Panc1 (cell line): ENCODE data around the gene EPB41L5. TPM values are rescaled to one million over a fixed set of nuclear protein-coding genes. Genes with fewer than 3 reads are reported as not detected.
"Not testable (repeated sequence)": the region's sequence is repeated elsewhere in the genome, so short reads cannot be mapped to it uniquely, and the experiment has no call there.

ENCODE experiments used
- ATAC-seq: fragments of 200-7000 bp; cut with Tn5 transposase; 2 replicates; pipeline ENCODE4 v1.9.1; 2020; ENCODE audit warnings: mild to moderate bottlenecking, moderate library complexity
- BruUV-seq: library from RNA; stranded (reverse); fragments of 400-500 nt; replicated peaks from 2 replicates; lab custom pipeline; 2021; lab: Mats Ljungman, UMichigan
- CTCF ChIA-PET: fragments of 300-600 bp; sonication (Branson Sonifier 250); formaldehyde crosslinking; loops from one replicate; lab custom pipeline; 2022; ENCODE audit warnings: antibody characterized with exemption; lab: Charles Lee
- POLR2A ChIA-PET: fragments of 300-600 bp; sonication (Branson Sonifier 250); formaldehyde crosslinking; loops from one replicate; lab custom pipeline; 2022; ENCODE audit warnings: antibody characterized with exemption; lab: Charles Lee
- DNase-seq: peaks from one replicate; pipeline ENCODE4 v3.0.0-alpha.2; 2010; ENCODE audit warnings: low read depth, low spot score
- H3K27ac ChIP-seq: 2 replicates; pipeline ENCODE4 v1.5.1; 2011; ENCODE audit warnings: mild to moderate bottlenecking, low read length, inconsistent platforms
- H3K27me3 ChIP-seq: fragments of 200-500 bp; sonication (Bioruptor generic); 2 replicates; pipeline ENCODE4 v1.6.0; 2014; ENCODE audit warnings: low read length, inconsistent platforms; ENCODE audit not compliant: control insufficient read depth, insufficient read depth
- H3K36me3 ChIP-seq: fragments of 200-500 bp; sonication (Bioruptor generic); 2 replicates; pipeline ENCODE4 v1.5.1; 2014; ENCODE audit warnings: inconsistent platforms, mild to moderate bottlenecking, low read length, moderate library complexity; ENCODE audit not compliant: control insufficient read depth, insufficient read depth
- H3K4me1 ChIP-seq: 2 replicates; pipeline ENCODE4 v1.5.1; 2011; ENCODE audit warnings: inconsistent platforms, mild to moderate bottlenecking, low read length, moderate library complexity; ENCODE audit not compliant: control insufficient read depth, insufficient read depth
- H3K4me3 ChIP-seq, 2 experiments: 2 replicates each; pipeline ENCODE4 v1.5.1; 2011 to 2012; ENCODE audit warnings: low read depth in 2 of 2, low read length in 2 of 2, mild to moderate bottlenecking in 2 of 2, inconsistent platforms in 1 of 2, moderate library complexity in 1 of 2
- H3K9me3 ChIP-seq: fragments of 200-500 bp; sonication (Bioruptor generic); 2 replicates; pipeline ENCODE4 v1.5.1; 2014; ENCODE audit warnings: low read depth, mild to moderate bottlenecking, inconsistent platforms, low read length, moderate library complexity; ENCODE audit not compliant: control insufficient read depth, insufficient read depth
- CTCF ChIP-seq: fragments of 450-650 bp; IDR thresholded peaks from 2 replicates; pipeline ENCODE4 v1.5.1; 2017; ENCODE audit warnings: mild to moderate bottlenecking
- POLR2AphosphoS5 ChIP-seq: IDR thresholded peaks from 2 replicates; pipeline ENCODE4 v1.6.1; 2012; ENCODE audit warnings: mild to moderate bottlenecking, low read depth, low read length, moderate library complexity
- SIN3A ChIP-seq: IDR thresholded peaks from 2 replicates; pipeline ENCODE4 v1.6.1; 2012; ENCODE audit warnings: low read depth, mild to moderate bottlenecking, low read length, moderate library complexity, borderline replicate concordance; ENCODE audit not compliant: insufficient read depth
- TCF7L2 ChIP-seq: IDR thresholded peaks from 2 replicates; pipeline ENCODE4 v1.6.1; 2011; ENCODE audit warnings: mild to moderate bottlenecking, low read depth, low read length, inconsistent platforms
- in situ Hi-C: cut with HindIII; loops from 2 replicates; pipeline ENCODE4 v1.10.0; 2016; ENCODE audit warnings: low sequenced_read_pairs, low pct_unique_long_range_greater_than_20kb
- intact Hi-C: fragments of 100-400 bp; cut with micrococcal nuclease; formaldehyde crosslinking; loops from one replicate; pipeline ENCODE4 v1.10.0; 2022; ENCODE audit not compliant: unreplicated experiment
- total RNA-seq: library from RNA; stranded (reverse); gene quantifications from one replicate; pipeline ENCODE4 v1.2.1, GENCODE V29; 2021; ENCODE audit not compliant: unreplicated experiment
- TF ChIP-seq, protein P1 (sequence below), 2 experiments: IDR thresholded peaks; 2 replicates each; pipeline ENCODE4 v1.6.1; 2011 to 2012; ENCODE audit warnings: low read depth in 2 of 2, control low read depth in 1 of 2, low read length in 1 of 2, mild to moderate bottlenecking in 1 of 2, moderate library complexity in 1 of 2; ENCODE audit not compliant: insufficient read depth in 1 of 2

The EPB41L5 gene
- total RNA-seq, 1 experiment from 2014 or later, result 42.2 TPM

DNA sequence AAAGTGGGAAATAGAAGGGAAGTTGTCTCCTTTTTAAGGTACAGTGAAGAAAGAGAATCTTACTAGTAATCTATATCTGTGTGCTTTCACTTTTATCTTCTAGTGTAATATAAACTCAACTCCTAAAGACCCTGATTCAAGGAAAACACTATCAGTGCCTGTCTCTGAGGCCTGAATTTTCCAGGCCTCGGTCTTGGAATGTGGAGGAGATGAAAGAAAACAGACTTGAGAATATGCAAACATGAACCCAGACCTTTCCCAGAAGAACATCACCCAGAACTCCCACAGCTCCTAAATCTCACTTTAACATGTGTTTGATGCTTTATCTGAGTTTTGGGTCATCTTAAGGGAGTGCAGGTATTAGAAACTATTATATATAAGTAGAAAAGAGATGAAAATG lies 51.8 kb downstream of the EPB41L5 start:
- Histone ChIP-seq H3K36me3 (no peaks in the 10 kb centered on the region), H3K27ac (peak overlapping the region; percentile 64), H3K4me1 (peaks cover 32% of the 10 kb centered on the region), H3K4me3 (no peak overlapping the region), H3K9me3 (no peaks in the 10 kb centered on the region), H3K27me3 (no peaks in the 10 kb centered on the region)
- ATAC-seq (no peak), DNase-seq (no peak)
- ChIA-PET POLR2A (no interaction called here), CTCF (no interaction called here)
- in situ Hi-C loops, result no loop called here
- BruUV-seq, result no TSS peak
- TF ChIP-seq TCF7L2 (peak; percentile 67), POLR2AphosphoS5 (no peak), SIN3A (no peak), CTCF (no peak)
- TF ChIP-seq, protein P1, sequence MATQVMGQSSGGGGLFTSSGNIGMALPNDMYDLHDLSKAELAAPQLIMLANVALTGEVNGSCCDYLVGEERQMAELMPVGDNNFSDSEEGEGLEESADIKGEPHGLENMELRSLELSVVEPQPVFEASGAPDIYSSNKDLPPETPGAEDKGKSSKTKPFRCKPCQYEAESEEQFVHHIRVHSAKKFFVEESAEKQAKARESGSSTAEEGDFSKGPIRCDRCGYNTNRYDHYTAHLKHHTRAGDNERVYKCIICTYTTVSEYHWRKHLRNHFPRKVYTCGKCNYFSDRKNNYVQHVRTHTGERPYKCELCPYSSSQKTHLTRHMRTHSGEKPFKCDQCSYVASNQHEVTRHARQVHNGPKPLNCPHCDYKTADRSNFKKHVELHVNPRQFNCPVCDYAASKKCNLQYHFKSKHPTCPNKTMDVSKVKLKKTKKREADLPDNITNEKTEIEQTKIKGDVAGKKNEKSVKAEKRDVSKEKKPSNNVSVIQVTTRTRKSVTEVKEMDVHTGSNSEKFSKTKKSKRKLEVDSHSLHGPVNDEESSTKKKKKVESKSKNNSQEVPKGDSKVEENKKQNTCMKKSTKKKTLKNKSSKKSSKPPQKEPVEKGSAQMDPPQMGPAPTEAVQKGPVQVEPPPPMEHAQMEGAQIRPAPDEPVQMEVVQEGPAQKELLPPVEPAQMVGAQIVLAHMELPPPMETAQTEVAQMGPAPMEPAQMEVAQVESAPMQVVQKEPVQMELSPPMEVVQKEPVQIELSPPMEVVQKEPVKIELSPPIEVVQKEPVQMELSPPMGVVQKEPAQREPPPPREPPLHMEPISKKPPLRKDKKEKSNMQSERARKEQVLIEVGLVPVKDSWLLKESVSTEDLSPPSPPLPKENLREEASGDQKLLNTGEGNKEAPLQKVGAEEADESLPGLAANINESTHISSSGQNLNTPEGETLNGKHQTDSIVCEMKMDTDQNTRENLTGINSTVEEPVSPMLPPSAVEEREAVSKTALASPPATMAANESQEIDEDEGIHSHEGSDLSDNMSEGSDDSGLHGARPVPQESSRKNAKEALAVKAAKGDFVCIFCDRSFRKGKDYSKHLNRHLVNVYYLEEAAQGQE (IDR thresholded peaks at IDR 0.05; ENCODE audit: insufficient read depth in 1 of 2, low read depth in 2 of 2, low read length in 1 of 2), result no peak
- intact Hi-C loops, result no loop called here

GRCh38 chr2:120066800-120067547 lies 54.1 kb downstream of the EPB41L5 start:
- Histone ChIP-seq H3K9me3 (no peaks in the 10 kb centered on the region), H3K27ac (peak overlapping the region; percentile 95), H3K4me3 (peak overlapping the region; percentile 7 to 48; a peak in 3 of 4 replicates), H3K36me3 (no peaks in the 10 kb centered on the region), H3K4me1 (peaks cover 32% of the 10 kb centered on the region), H3K27me3 (no peaks in the 10 kb centered on the region)
- POLR2A ChIA-PET, result no interaction called here
- CTCF ChIA-PET, result no interaction called here
- BruUV-seq, result no TSS peak
- peak; percentile 77; the same call in 1 of the 2 replicates for TF ChIP-seq POLR2AphosphoS5
- no peak for TF ChIP-seq CTCF
- peak; percentile 74 for TF ChIP-seq TCF7L2
- ATAC-seq (peak; percentile 94), DNase-seq (peak; percentile 25)
- in situ Hi-C loops (no loop called here), intact Hi-C loops (no loop called here)

- DNase-seq, H3K27me3 ChIP-seq, H3K36me3 ChIP-seq, intact Hi-C loops, H3K9me3 ChIP-seq, CTCF ChIA-PET, BruUV-seq, H3K4me3 ChIP-seq, in situ Hi-C loops, POLR2A ChIA-PET, ATAC-seq: not testable (repeated sequence)
- Histone ChIP-seq H3K27ac (peak overlapping the region; percentile 95), H3K4me1 (peaks cover 32% of the 10 kb centered on the region)
Observed at GRCh38 chr2:120068040-120068658, 55.3 kb downstream of the EPB41L5 start.
